Caco-2 (cell line): ENCODE measurements around the gene NPHP4. TPM values are rescaled to one million over a fixed set of nuclear protein-coding genes. Genes with fewer than 3 reads are reported as not detected.

Source experiments
- BruUV-seq: library from RNA; stranded (reverse); fragments of 400-500 nt; replicated peaks from 2 replicates; lab custom pipeline; 2021; lab: Mats Ljungman, UMichigan
- CTCF ChIA-PET: fragments of 300-600 bp; sonication (Branson Sonifier 250); formaldehyde crosslinking; loops from one replicate; lab custom pipeline; 2022; ENCODE audit warnings: antibody characterized with exemption; lab: Charles Lee
- POLR2A ChIA-PET: fragments of 300-600 bp; sonication (Branson Sonifier 250); formaldehyde crosslinking; loops from one replicate; lab custom pipeline; 2022; ENCODE audit warnings: antibody characterized with exemption; lab: Charles Lee
- DNase-seq, 2 experiments: peaks; one replicate each; pipeline versions ENCODE4 v3.0.0 to v3.0.0-alpha.2; 2020 to 2022
- H3K27me3 ChIP-seq: replicated peaks from 2 replicates; pipeline ENCODE4 v1.6.0; 2011; ENCODE audit warnings: low read length; ENCODE audit not compliant: control insufficient read depth, insufficient read depth
- H3K36me3 ChIP-seq: 2 replicates; pipeline ENCODE4 v1.5.1; 2011; ENCODE audit warnings: low read length; ENCODE audit not compliant: control insufficient read depth, insufficient read depth
- H3K4me1 ChIP-seq: fragments of 250-450 bp; sonication (Bioruptor Pico); 2 replicates; pipeline ENCODE4 v1.5.1; 2020; ENCODE audit warnings: mild to moderate bottlenecking
- H3K4me3 ChIP-seq: 2 replicates; pipeline ENCODE4 v1.5.1; 2011; ENCODE audit warnings: low read depth, mild to moderate bottlenecking, control low read depth, low read length
- H3K9me3 ChIP-seq: fragments of 250-450 bp; sonication (Bioruptor Pico); 2 replicates; pipeline ENCODE4 v1.5.1; 2020; ENCODE audit warnings: mild to moderate bottlenecking, moderate library complexity
- H3K27ac Mint-ChIP-seq: one replicate; pipeline ENCODE4 v1.8.0; 2022; ENCODE audit warnings: mixed read lengths; ENCODE audit not compliant: unreplicated experiment
- H3K27me3 Mint-ChIP-seq: one replicate; pipeline ENCODE4 v1.8.0; 2022; ENCODE audit warnings: mixed read lengths; ENCODE audit not compliant: insufficient read depth, unreplicated experiment
- H3K36me3 Mint-ChIP-seq: one replicate; pipeline ENCODE4 v1.8.0; 2022; ENCODE audit warnings: mild to moderate bottlenecking, mixed read lengths; ENCODE audit not compliant: insufficient read depth, unreplicated experiment
- H3K4me1 Mint-ChIP-seq: one replicate; pipeline ENCODE4 v1.8.0; 2022; ENCODE audit warnings: low read depth, mixed read lengths; ENCODE audit not compliant: unreplicated experiment
- H3K4me3 Mint-ChIP-seq: one replicate; pipeline ENCODE4 v1.8.0; 2022; ENCODE audit warnings: mild to moderate bottlenecking, moderate library complexity, mixed read lengths; ENCODE audit not compliant: unreplicated experiment
- H3K9me3 Mint-ChIP-seq: one replicate; pipeline ENCODE4 v1.8.0; 2022; ENCODE audit warnings: mixed read lengths; ENCODE audit not compliant: unreplicated experiment
- CTCF ChIP-seq, 2 experiments: fragments of 200-600 bp in 1 of 2; IDR thresholded peaks; 1 replicate in 1 of 2; 2 replicates in 1 of 2; pipeline versions ENCODE4 v1.5.1 to v1.8.0; 2011 to 2022; ENCODE audit warnings: antibody characterized with exemption in 1 of 2, control low read depth in 1 of 2, inconsistent platforms in 1 of 2, low read depth in 1 of 2, low read length in 1 of 2, mild to moderate bottlenecking in 1 of 2, moderate library complexity in 1 of 2; ENCODE audit not compliant: insufficient read depth in 1 of 2, severe bottlenecking in 1 of 2, unreplicated experiment in 1 of 2
- intact Hi-C: fragments of 100-400 bp; cut with micrococcal nuclease; formaldehyde crosslinking; loops from one replicate; pipeline ENCODE4 v1.10.0; 2022; ENCODE audit not compliant: unreplicated experiment
- total RNA-seq: library from RNA; stranded (reverse); gene quantifications from 2 replicates; pipeline ENCODE4 v1.2.3, GENCODE V29; 2022

NPHP4 gene
- total RNA-seq, 1 experiment from 2014 or later = 12.3 TPM

GRCh38 chr1:5835179-5835562, 157.1 kb downstream of the NPHP4 start:
- H3K27ac Mint-ChIP-seq = no peak overlapping the region
- Histone ChIP-seq H3K4me1 (no peaks in the 10 kb centered on the region), H3K27me3 (no peaks in the 10 kb centered on the region; the same call in 1 of the 2 replicates), H3K4me3 (no peak overlapping the region), H3K36me3 (no peaks in the 10 kb centered on the region), H3K9me3 (no peaks in the 10 kb centered on the region)
- ChIA-PET CTCF (no interaction called here), POLR2A (no interaction called here)
- no peak for DNase-seq
- H3K9me3 Mint-ChIP-seq = no peaks in the 10 kb centered on the region
- H3K4me3 Mint-ChIP-seq = no peak overlapping the region
- intact Hi-C loops = no loop called here
- H3K36me3 Mint-ChIP-seq = no peaks in the 10 kb centered on the region
- TF ChIP-seq CTCF (IDR thresholded peaks at IDR 0.05; ENCODE audit: insufficient read depth in 1 of 2, low read depth in 1 of 2, low read length in 1 of 2, severe bottlenecking in 1 of 2, unreplicated experiment in 1 of 2) = no peak
- H3K4me1 Mint-ChIP-seq = no peaks in the 10 kb centered on the region
- peaks cover 20% of the 10 kb centered on the region for H3K27me3 Mint-ChIP-seq
- no TSS peak for BruUV-seq

GRCh38 chr1:5834477-5835178, 157.6 kb downstream of the NPHP4 start:
- Mint-ChIP-seq H3K4me1 (no peaks in the 10 kb centered on the region), H3K27me3 (peaks cover 18% of the 10 kb centered on the region), H3K36me3 (no peaks in the 10 kb centered on the region), H3K27ac (no peak overlapping the region), H3K4me3 (no peak overlapping the region), H3K9me3 (peaks cover 4% of the 10 kb centered on the region)
- H3K4me1 ChIP-seq = no peaks in the 10 kb centered on the region
- H3K36me3 ChIP-seq = no peaks in the 10 kb centered on the region
- ChIA-PET CTCF (no interaction called here), POLR2A (no interaction called here)
- no peak for DNase-seq
- no peaks in the 10 kb centered on the region for H3K9me3 ChIP-seq
- intact Hi-C loops = no loop called here
- no peak overlapping the region for H3K4me3 ChIP-seq
- no peaks in the 10 kb centered on the region; the same call in 1 of the 2 replicates for H3K27me3 ChIP-seq
- no peak for TF ChIP-seq CTCF (IDR thresholded peaks at IDR 0.05; ENCODE audit: insufficient read depth in 1 of 2, low read depth in 1 of 2, low read length in 1 of 2, severe bottlenecking in 1 of 2, unreplicated experiment in 1 of 2)
- BruUV-seq = no TSS peak

GRCh38 chr1:5833911-5834310, 158.3 kb downstream of the NPHP4 start:
- no peak for DNase-seq
- intact Hi-C loops = no loop called here
- TF ChIP-seq CTCF (IDR thresholded peaks at IDR 0.05; ENCODE audit: insufficient read depth in 1 of 2, low read depth in 1 of 2, low read length in 1 of 2, severe bottlenecking in 1 of 2, unreplicated experiment in 1 of 2) = no peak
- ChIA-PET POLR2A (no interaction called here), CTCF (no interaction called here)
- no TSS peak for BruUV-seq
- Histone ChIP-seq H3K9me3 (no peaks in the 10 kb centered on the region), H3K4me3 (no peak overlapping the region), H3K36me3 (no peaks in the 10 kb centered on the region), H3K27me3 (no peaks in the 10 kb centered on the region; the same call in 1 of the 2 replicates), H3K4me1 (no peaks in the 10 kb centered on the region)
- H3K27me3 Mint-ChIP-seq = peaks cover 16% of the 10 kb centered on the region
- H3K9me3 Mint-ChIP-seq = peaks cover 11% of the 10 kb centered on the region
- H3K4me3 Mint-ChIP-seq = no peak overlapping the region
- no peaks in the 10 kb centered on the region for H3K4me1 Mint-ChIP-seq
- H3K27ac Mint-ChIP-seq = no peak overlapping the region
- H3K36me3 Mint-ChIP-seq = no peaks in the 10 kb centered on the region
